Activated naive CD8-positive, alpha-beta T cell treated with anti-CD3 and anti-CD28 coated beads, Interleukin-2, amount 50 U/mL, for 16 hours (primary cell): ENCODE measurements around the gene TMEFF2.
"Not testable (repeated sequence)": the region's sequence is repeated elsewhere in the genome, so short reads cannot be mapped to it uniquely, and the experiment has no call there.

Experiments used
- DNase-seq: peaks from one replicate; pipeline ENCODE4 v3.0.0-alpha.2; 2020; ENCODE audit warnings: low read depth, low spot score

The TMEFF2 gene

GRCh38 chr2:192128655-192129054 lies 66.1 kb downstream of the TMEFF2 start:
- no peak for DNase-seq

- no peak for DNase-seq
Measured at GRCh38 chr2:192127434-192127833, 67.3 kb downstream of the TMEFF2 start.

- no peak for DNase-seq
Measured at GRCh38 chr2:192126912-192127311, 67.8 kb downstream of the TMEFF2 start.

- DNase-seq = no peak
Measured at GRCh38 chr2:192126426-192126825, 68.3 kb downstream of the TMEFF2 start.

- no peak for DNase-seq
Measured at GRCh38 chr2:192124571-192124970, 70.2 kb downstream of the TMEFF2 start.

GRCh38 chr2:192123847-192124246 lies 70.9 kb downstream of the TMEFF2 start:
- no peak for DNase-seq

- no peak for DNase-seq
Measured at GRCh38 chr2:192122946-192123345, 71.8 kb downstream of the TMEFF2 start.

- DNase-seq = no peak
Measured at GRCh38 chr2:192122141-192122540, 72.6 kb downstream of the TMEFF2 start.

GRCh38 chr2:192119536-192119935 lies 75.2 kb downstream of the TMEFF2 start:
- no peak for DNase-seq

GRCh38 chr2:192117705-192118104 lies 77.0 kb downstream of the TMEFF2 start:
- no peak for DNase-seq

- DNase-seq = not testable (repeated sequence)
Measured at GRCh38 chr2:192111536-192111935, 83.2 kb downstream of the TMEFF2 start.

- DNase-seq = no peak
Measured at GRCh38 chr2:192099742-192100141, 95.0 kb downstream of the TMEFF2 start.

GRCh38 chr2:192098814-192099491 lies 95.8 kb downstream of the TMEFF2 start:
- DNase-seq = no peak

- DNase-seq = no peak
Measured at GRCh38 chr2:192091476-192091875, 103.3 kb downstream of the TMEFF2 start.

GRCh38 chr2:192090911-192091310 lies 103.8 kb downstream of the TMEFF2 start:
- no peak for DNase-seq

- no peak for DNase-seq
Measured at GRCh38 chr2:192087398-192087958, 107.3 kb downstream of the TMEFF2 start.

- DNase-seq = no peak
Measured at GRCh38 chr2:192082121-192082520, 112.6 kb downstream of the TMEFF2 start.

- DNase-seq = not testable (repeated sequence)
Measured at GRCh38 chr2:192080096-192080495, 114.6 kb downstream of the TMEFF2 start.

GRCh38 chr2:192073878-192074277 lies 120.9 kb downstream of the TMEFF2 start:
- no peak for DNase-seq

GRCh38 chr2:192072778-192073177 lies 122.0 kb downstream of the TMEFF2 start:
- DNase-seq = no peak

- DNase-seq = no peak
Measured at GRCh38 chr2:192072261-192072660, 122.5 kb downstream of the TMEFF2 start.

GRCh38 chr2:192070099-192070498 lies 124.6 kb downstream of the TMEFF2 start:
- DNase-seq = no peak

- no peak for DNase-seq
Measured at GRCh38 chr2:192069417-192069816, 125.3 kb downstream of the TMEFF2 start.

- no peak for DNase-seq
Measured at GRCh38 chr2:192068966-192069365, 125.8 kb downstream of the TMEFF2 start.
